ENCODE measurements around the gene GOLGA6B. TPM values are rescaled to one million over a fixed set of nuclear protein-coding genes. Genes with fewer than 3 reads are reported as not detected.
"Not testable (repeated sequence)": the region's sequence is repeated elsewhere in the genome, so short reads cannot be mapped to it uniquely, and the experiment has no call there.

Gene GOLGA6B
- polyA plus RNA-seq, 4 donors = 0.77 TPM; not detected in 3

- not testable (repeated sequence) for DNase-seq (ENCODE audit: low read depth in 4 of 4, low spot score in 2 of 4)
These were observed 9.4 kb downstream of the GOLGA6B start for GRCh38 chr15:72663931-72664330.

- DNase-seq (ENCODE audit: low read depth in 4 of 4, low spot score in 2 of 4) = not testable (repeated sequence)
These were observed 11.2 kb downstream of the GOLGA6B start for GRCh38 chr15:72665706-72666105.

DNA sequence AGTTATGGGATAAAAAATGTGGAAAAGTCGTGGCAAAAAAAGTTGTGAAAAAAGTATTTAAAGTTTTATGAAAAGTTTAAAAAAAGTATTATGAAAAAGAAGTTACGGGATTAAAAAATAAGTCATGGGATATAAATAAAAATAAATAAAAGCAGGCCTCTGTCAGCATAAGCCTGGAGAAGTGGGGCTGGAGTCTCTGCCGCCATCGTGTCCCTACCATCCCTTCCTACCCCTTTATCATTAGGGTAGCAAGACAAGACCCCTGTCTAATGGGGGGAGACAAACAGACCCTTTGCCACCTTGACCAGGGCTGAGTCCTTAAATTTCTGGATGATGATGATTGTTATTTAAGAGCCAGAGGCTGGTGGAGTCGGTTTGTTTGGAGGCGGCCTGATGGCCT, 15.3 kb downstream of the GOLGA6B start:
- DNase-seq (ENCODE audit: low read depth in 4 of 4, low spot score in 2 of 4) = not testable (repeated sequence)

DNA sequence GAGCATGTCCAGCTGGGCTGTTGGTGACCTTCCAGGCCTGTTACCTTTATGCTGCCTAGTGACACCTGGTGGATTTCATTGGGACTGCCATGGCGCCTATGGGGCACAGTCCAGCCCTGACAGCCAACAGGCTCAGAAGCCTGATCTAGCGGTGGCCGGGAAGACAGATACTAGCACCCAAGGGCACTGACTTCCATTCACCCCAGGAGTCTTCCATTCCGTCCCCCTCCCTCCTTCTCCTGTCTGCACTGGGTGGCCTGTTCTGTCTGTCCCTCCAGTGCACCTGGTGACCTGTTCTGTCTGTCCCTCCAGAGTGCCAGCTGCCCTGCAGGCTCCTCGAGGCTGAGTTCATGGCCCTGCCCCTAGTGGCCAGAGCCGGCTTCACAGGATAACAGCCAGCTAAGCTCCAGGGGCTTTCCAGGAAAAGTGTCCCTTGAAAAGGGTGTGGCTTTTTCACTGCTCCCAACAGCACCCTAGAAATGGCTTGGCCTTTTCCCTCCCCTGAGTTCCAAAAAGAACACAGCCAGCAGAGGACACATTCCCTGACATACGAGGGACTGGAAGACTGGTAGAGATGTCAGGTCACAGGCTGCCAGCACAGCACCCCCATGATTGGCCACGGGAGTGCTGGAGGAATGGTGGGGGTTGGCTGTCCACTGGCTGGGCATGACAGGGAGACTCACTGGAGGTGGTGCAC, 16.3 kb downstream of the GOLGA6B start:
- peak in 2 of 4 donors; percentile 56 to 66 for DNase-seq (ENCODE audit: low read depth in 4 of 4, low spot score in 2 of 4)

GRCh38 chr15:72671525-72671924, 17.0 kb downstream of the GOLGA6B start:
- no peak for DNase-seq (ENCODE audit: low read depth in 4 of 4, low spot score in 2 of 4)

DNA sequence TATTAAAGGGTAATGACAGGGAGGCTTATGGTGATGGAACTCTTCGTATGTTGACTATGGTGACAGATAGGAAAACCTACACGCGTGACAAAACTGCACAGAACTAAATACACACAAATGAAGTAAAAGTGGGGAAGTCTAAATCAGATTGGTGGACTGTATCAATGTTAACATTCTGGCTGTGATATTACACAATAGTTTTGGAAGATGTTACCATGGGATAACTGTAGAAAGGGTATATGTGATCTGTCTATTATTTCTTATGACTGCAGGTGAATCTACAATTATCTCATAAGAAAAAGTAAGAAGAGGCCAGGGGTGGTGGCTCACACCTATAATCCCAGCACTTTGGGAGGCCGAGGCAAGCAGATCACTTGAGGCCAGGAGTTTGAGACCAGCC, 22.3 kb downstream of the GOLGA6B start:
- DNase-seq (ENCODE audit: low read depth in 4 of 4, low spot score in 2 of 4) = no peak

DNA sequence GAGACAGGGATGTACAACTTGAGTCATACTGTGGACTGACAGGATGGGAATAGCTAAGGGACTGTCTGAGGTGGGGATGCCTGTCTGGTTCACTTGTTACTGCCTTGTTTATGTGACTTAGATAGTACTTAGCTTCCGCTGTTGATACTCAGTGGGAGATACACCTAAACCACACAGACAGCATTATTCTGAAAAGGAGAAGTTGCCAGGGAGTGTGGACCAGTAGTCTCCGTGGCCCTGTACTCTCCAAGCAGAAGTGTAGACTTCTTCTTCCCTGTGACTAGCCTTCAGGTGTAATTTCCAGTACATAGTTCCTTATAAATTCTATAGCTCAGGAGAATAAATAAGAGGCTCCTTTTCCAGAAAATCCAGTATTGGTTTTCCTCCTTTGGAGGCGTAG, 26.4 kb downstream of the GOLGA6B start:
- no peak for DNase-seq (ENCODE audit: low read depth in 4 of 4, low spot score in 2 of 4)

- no peak for DNase-seq (ENCODE audit: low read depth in 4 of 4, low spot score in 2 of 4)
These were observed 28.3 kb downstream of the GOLGA6B start for GRCh38 chr15:72682772-72683171.

- peak in 2 of 4 donors; percentile 2 to 29 for DNase-seq (ENCODE audit: low read depth in 4 of 4, low spot score in 2 of 4)
These were observed 30.9 kb downstream of the GOLGA6B start for GRCh38 chr15:72685301-72685924.

DNA sequence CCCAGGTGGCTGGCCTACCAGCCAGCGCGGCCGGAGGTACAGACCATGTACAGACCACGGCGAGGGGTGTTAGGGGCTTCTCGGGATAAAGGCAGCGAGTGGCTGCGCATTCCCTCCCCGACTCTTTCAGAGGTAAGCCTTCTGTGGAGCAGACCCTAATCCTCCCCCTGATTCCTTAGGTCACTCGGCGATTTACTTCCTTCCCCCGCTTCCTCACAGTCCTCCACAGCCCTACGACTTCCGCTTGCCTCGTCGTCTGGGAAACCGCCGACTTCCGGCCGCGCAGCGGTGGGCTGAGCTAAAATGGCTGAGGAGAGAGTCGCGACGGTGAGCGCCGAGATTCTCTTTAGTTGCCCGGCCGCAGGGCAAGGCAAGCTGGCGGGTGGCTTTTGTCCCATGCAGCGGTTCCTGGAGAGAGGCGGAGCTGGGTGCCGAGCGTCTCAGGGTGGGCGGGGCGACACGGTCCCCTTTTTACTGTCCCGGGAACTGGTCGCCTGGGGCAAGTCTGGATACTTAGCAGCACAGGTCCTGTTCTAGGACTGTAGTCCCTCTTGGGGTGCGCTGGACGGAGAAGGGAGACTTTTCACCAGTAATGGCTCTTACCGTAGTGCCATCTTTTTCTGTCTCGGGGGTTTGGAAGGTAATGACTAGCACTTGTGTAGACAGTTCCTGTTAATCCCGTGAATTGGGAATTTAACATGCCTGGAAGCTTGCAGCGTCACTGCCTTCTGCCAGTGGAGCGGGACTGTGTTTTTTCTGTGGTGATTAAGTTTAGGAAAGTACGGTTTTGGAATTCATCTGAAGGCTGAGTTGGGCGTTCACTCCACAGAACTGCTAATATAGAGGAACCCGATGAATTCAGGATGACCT, 31.7 kb downstream of the GOLGA6B start, which contains the start of the genes BBS4 and HIGD2B:
Gene BBS4, plus strand, starts transcription at position 283 of the 870 bp plus-strand sequence. Its CDS starts 21 bp downstream, at position 304.
Gene HIGD2B, minus strand, starts transcription at position 258 of the 870 bp plus-strand sequence. CDS start 9,808 bp downstream, outside the sequence.
- peak; percentile 86 to 92 (median 89) for DNase-seq (ENCODE audit: low read depth in 4 of 4, low spot score in 2 of 4)

DNA sequence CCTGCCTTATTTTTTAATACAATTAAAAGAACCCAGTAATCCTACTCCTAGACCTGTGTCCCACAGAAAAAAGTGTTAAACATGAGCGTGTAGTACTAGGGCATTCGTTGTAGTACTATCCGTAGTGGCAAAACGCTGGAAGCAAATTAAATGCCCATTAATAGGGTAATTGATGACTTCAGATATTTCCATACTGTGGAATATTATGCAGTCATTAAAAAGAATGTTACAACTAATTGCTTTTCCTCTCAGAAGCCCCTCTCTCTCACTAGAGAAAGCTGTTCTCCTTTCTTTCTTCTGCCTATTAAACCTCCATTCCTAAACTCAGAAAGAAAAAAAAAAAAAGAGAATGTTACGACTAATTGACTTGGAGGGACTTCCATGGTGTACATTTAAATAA, 34.2 kb downstream of the GOLGA6B start:
- DNase-seq (ENCODE audit: low read depth in 4 of 4, low spot score in 2 of 4) = no peak

DNA sequence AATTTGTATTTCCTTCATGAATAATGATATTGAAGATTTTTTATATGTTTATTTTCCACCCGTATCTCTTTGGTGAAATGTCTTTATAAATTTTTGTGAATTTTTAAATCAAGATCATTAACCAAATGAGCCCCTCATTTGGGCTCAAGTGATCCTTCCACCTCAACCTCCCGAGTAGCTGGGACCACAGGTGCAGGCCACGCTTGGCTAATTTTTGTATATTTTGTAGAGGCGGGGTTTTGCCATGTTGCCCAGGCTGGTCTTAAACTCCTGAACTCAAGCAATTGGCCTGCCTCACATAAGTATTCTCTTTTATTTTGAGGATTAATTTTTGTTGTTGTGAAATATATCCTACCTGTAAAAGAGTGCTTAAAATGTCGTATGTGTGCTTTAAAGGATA, 36.4 kb downstream of the GOLGA6B start:
- DNase-seq (ENCODE audit: low read depth in 4 of 4, low spot score in 2 of 4) = no peak

GRCh38 chr15:72698938-72699337, 44.4 kb downstream of the GOLGA6B start:
- DNase-seq (ENCODE audit: low read depth in 4 of 4, low spot score in 2 of 4) = no peak

- DNase-seq (ENCODE audit: low read depth in 4 of 4, low spot score in 2 of 4) = no peak
These were observed 45.6 kb downstream of the GOLGA6B start for GRCh38 chr15:72700076-72700475.

DNA sequence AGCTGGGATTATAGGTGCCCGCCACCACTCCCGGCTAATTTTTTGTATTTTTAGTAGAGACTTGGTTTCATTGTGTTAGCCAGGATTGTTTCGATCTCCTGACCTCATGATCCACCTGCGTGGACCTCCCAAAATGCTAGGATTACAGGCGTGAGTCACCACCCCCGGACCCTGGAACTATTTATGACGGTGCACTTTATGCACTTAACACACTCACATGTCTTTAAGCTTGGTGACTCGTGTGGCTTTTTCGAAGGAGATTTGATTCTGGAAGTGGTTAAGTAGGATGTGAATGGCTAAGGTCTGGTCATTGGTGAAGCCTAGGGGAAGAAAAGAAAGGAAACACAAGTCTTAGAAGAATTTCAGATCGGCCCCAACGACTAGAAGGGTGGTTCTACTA, 51.8 kb downstream of the GOLGA6B start:
- DNase-seq (ENCODE audit: low read depth in 4 of 4, low spot score in 2 of 4) = no peak

- DNase-seq (ENCODE audit: low read depth in 4 of 4, low spot score in 2 of 4) = not testable (repeated sequence)
These were observed 54.2 kb downstream of the GOLGA6B start for GRCh38 chr15:72708551-72709303.
